Activated CD4-positive, alpha-beta memory T cell treated with anti-CD3 and anti-CD28 coated beads, Interleukin-2, amount 10 ng/mL, durations not matched to agents 7 days and 5 days (primary cell): ENCODE results near the gene SV2C. TPM values are rescaled to one million over a fixed set of nuclear protein-coding genes. Genes with fewer than 3 reads are reported as not detected.

Experiments used
- CTCF ChIA-PET: fragments of 350-600 bp; sonication (Branson Sonifier 250); formaldehyde crosslinking; loops from one replicate; lab custom pipeline; 2021; ENCODE audit warnings: antibody characterized with exemption, inconsistent platforms; lab: Charles Lee
- POLR2A ChIA-PET: fragments of 350-600 bp; sonication (Branson Sonifier 250); formaldehyde crosslinking; loops from one replicate; lab custom pipeline; 2021; ENCODE audit warnings: antibody characterized with exemption; lab: Charles Lee
- DNase-seq: peaks from one replicate; pipeline ENCODE4 v3.0.0-alpha.2; 2020
- H3K27ac Mint-ChIP-seq: one replicate; pipeline ENCODE4 v1.8.0; 2021; ENCODE audit warnings: mild to moderate bottlenecking, mixed read lengths
- H3K27me3 Mint-ChIP-seq: one replicate; pipeline ENCODE4 v1.8.0; 2021; ENCODE audit warnings: mixed read lengths
- H3K36me3 Mint-ChIP-seq: one replicate; pipeline ENCODE4 v1.8.0; 2021; ENCODE audit warnings: low read depth, mixed read lengths
- H3K4me1 Mint-ChIP-seq: one replicate; pipeline ENCODE4 v1.8.0; 2021; ENCODE audit warnings: mixed read lengths
- H3K4me3 Mint-ChIP-seq: one replicate; pipeline ENCODE4 v1.8.0; 2021; ENCODE audit warnings: mild to moderate bottlenecking, mixed read lengths
- H3K9me3 Mint-ChIP-seq: one replicate; pipeline ENCODE4 v1.8.0; 2021; ENCODE audit warnings: mixed read lengths
- total RNA-seq, 2 experiments: library from RNA; stranded (reverse); gene quantifications; one replicate each; pipeline ENCODE4 v1.2.3, GENCODE V29; 2021

The SV2C gene
- total RNA-seq, 2 experiments from 2014 or later: 0.28 to 0.33 TPM

GRCh38 chr5:76388791-76389512, 305.8 kb downstream of the SV2C start:
- no peak overlapping the region for H3K27ac Mint-ChIP-seq
- H3K4me3 Mint-ChIP-seq: no peak overlapping the region
- no peaks in the 10 kb centered on the region for H3K27me3 Mint-ChIP-seq
- ChIA-PET POLR2A (interaction anchor here (0.7 to 8.7 kb wide), 3 partner anchors 10 to 63 kb away, joined by 4 to 55 read pairs (median 4); partner anchors contain the start of gene IQGAP2), CTCF (interaction anchor here (1.2 to 4.0 kb wide), 2 partner anchors 10 to 14 kb away, joined by 6 to 27 read pairs; partner anchors contain the start of gene IQGAP2)
- no peak for DNase-seq
- H3K4me1 Mint-ChIP-seq: peaks cover 47% of the 10 kb centered on the region
- no peaks in the 10 kb centered on the region for H3K9me3 Mint-ChIP-seq
- peaks cover 20% of the 10 kb centered on the region for H3K36me3 Mint-ChIP-seq

- no peak overlapping the region for H3K27ac Mint-ChIP-seq
- ChIA-PET POLR2A (interaction anchor here (0.7 to 8.7 kb wide), 5 partner anchors 10 to 154 kb away, joined by 4 to 55 read pairs (median 4); partner anchors contain the start of gene IQGAP2), CTCF (interaction anchor here (1.2 to 4.0 kb wide), 4 partner anchors 10 to 64 kb away, joined by 3 to 27 read pairs (median 6); partner anchors contain the start of gene IQGAP2)
- no peak for DNase-seq
- peaks cover 48% of the 10 kb centered on the region for H3K4me1 Mint-ChIP-seq
- no peaks in the 10 kb centered on the region for H3K27me3 Mint-ChIP-seq
- no peaks in the 10 kb centered on the region for H3K9me3 Mint-ChIP-seq
- H3K4me3 Mint-ChIP-seq: no peak overlapping the region
- peaks cover 20% of the 10 kb centered on the region for H3K36me3 Mint-ChIP-seq
These were observed 306.5 kb downstream of the SV2C start for GRCh38 chr5:76389513-76390154.

GRCh38 chr5:76391014-76391413, 307.8 kb downstream of the SV2C start:
- Mint-ChIP-seq H3K36me3 (peaks cover 20% of the 10 kb centered on the region), H3K4me1 (peaks cover 42% of the 10 kb centered on the region), H3K27ac (peak overlapping the region; percentile 56), H3K4me3 (no peak overlapping the region), H3K9me3 (no peaks in the 10 kb centered on the region), H3K27me3 (no peaks in the 10 kb centered on the region)
- ChIA-PET CTCF (interaction anchor here (1.2 to 4.0 kb wide), 3 partner anchors 12 to 65 kb away, joined by 3 to 27 read pairs (median 5); partner anchors contain the start of gene IQGAP2), POLR2A (interaction anchor here (0.8 to 8.7 kb wide), 5 partner anchors 9 to 152 kb away, joined by 3 to 55 read pairs (median 4); partner anchors contain the start of gene IQGAP2)
- DNase-seq: peak; percentile 35

- H3K4me3 Mint-ChIP-seq: no peak overlapping the region
- no peak for DNase-seq
- H3K27me3 Mint-ChIP-seq: no peaks in the 10 kb centered on the region
- H3K27ac Mint-ChIP-seq: peak overlapping the region; percentile 9
- H3K4me1 Mint-ChIP-seq: peaks cover 45% of the 10 kb centered on the region
- ChIA-PET CTCF (interaction anchor here (1.3 to 1.4 kb wide), 4 partner anchors 10 to 151 kb away, joined by 3 to 10 read pairs (median 4); partner anchors contain the start of gene IQGAP2), POLR2A (interaction anchor here (0.6 to 8.7 kb wide), 3 partner anchors 10 to 21 kb away, joined by 3 to 55 read pairs (median 3); partner anchors contain the start of gene IQGAP2)
- H3K9me3 Mint-ChIP-seq: no peaks in the 10 kb centered on the region
- H3K36me3 Mint-ChIP-seq: peaks cover 20% of the 10 kb centered on the region
These were observed 310.0 kb downstream of the SV2C start for GRCh38 chr5:76393035-76393680.

GRCh38 chr5:76397200-76397599, 314.0 kb downstream of the SV2C start:
- Mint-ChIP-seq H3K9me3 (no peaks in the 10 kb centered on the region), H3K36me3 (peaks cover 10% of the 10 kb centered on the region), H3K27ac (no peak overlapping the region), H3K4me3 (no peak overlapping the region), H3K27me3 (no peaks in the 10 kb centered on the region), H3K4me1 (peaks cover 44% of the 10 kb centered on the region)
- no peak for DNase-seq
- CTCF ChIA-PET: interaction anchor here (1.0 to 1.3 kb wide), 2 partner anchors 11 to 66 kb away, joined by 5 to 6 read pairs; no protein-coding TSS in a partner anchor
- POLR2A ChIA-PET: interaction anchor here (1.0 to 1.3 kb wide), 2 partner anchors 13 to 55 kb away, joined by 3 read pairs; no protein-coding TSS in a partner anchor

- no peak overlapping the region for H3K4me3 Mint-ChIP-seq
- H3K27ac Mint-ChIP-seq: no peak overlapping the region
- no peaks in the 10 kb centered on the region for H3K27me3 Mint-ChIP-seq
- H3K4me1 Mint-ChIP-seq: peaks cover 32% of the 10 kb centered on the region
- CTCF ChIA-PET: interaction anchor here (0.6 kb wide), 1 partner anchor 118 kb away, joined by 3 read pairs; no protein-coding TSS in a partner anchor
- H3K36me3 Mint-ChIP-seq: peaks cover 9% of the 10 kb centered on the region
- H3K9me3 Mint-ChIP-seq: no peaks in the 10 kb centered on the region
- no peak for DNase-seq
- POLR2A ChIA-PET: no interaction called here
These were observed 316.1 kb downstream of the SV2C start for GRCh38 chr5:76399268-76399667.

GRCh38 chr5:76400466-76400865, 317.3 kb downstream of the SV2C start:
- no peaks in the 10 kb centered on the region for H3K27me3 Mint-ChIP-seq
- CTCF ChIA-PET: interaction anchor here (6.6 kb wide), 1 partner anchor 143 kb away, joined by 81 read pairs; no protein-coding TSS in a partner anchor
- POLR2A ChIA-PET: interaction anchor here (5.0 to 7.3 kb wide), 3 partner anchors 72 to 147 kb away, joined by 40 to 209 read pairs (median 96); no protein-coding TSS in a partner anchor

GRCh38 chr5:76401801-76402250, 318.6 kb downstream of the SV2C start:
- Mint-ChIP-seq H3K9me3 (no peaks in the 10 kb centered on the region), H3K36me3 (peaks cover 29% of the 10 kb centered on the region), H3K4me1 (peaks cover 50% of the 10 kb centered on the region), H3K27ac (peak overlapping the region; percentile 99), H3K4me3 (peak overlapping the region; percentile 93), H3K27me3 (no peaks in the 10 kb centered on the region)
- ChIA-PET CTCF (interaction anchor here (0.7 to 8.0 kb wide), 17 partner anchors 8 to 1165 kb away, joined by 3 to 81 read pairs (median 10); partner anchors contain the start of gene ANKRD31), POLR2A (interaction anchor here (1.0 to 9.2 kb wide), 19 partner anchors 11 to 337 kb away, joined by 3 to 209 read pairs (median 12); no protein-coding TSS in a partner anchor)
- DNase-seq: peak; percentile 46

More at GRCh38 chr5:76400466-76400865, 317.3 kb downstream of the SV2C start:
- Mint-ChIP-seq H3K36me3 (peaks cover 21% of the 10 kb centered on the region), H3K4me1 (peaks cover 40% of the 10 kb centered on the region), H3K4me3 (no peak overlapping the region), H3K9me3 (no peaks in the 10 kb centered on the region), H3K27ac (peak overlapping the region; percentile 99)
- DNase-seq: no peak

- Mint-ChIP-seq H3K27ac (peak overlapping the region; percentile 99), H3K4me1 (peaks cover 56% of the 10 kb centered on the region), H3K9me3 (no peaks in the 10 kb centered on the region), H3K36me3 (peaks cover 35% of the 10 kb centered on the region), H3K27me3 (no peaks in the 10 kb centered on the region), H3K4me3 (peak overlapping the region; percentile 93)
- POLR2A ChIA-PET: interaction anchor here (0.7 to 9.2 kb wide), 28 partner anchors 12 to 1166 kb away, joined by 3 to 209 read pairs (median 6); partner anchors contain the start of gene ANKRD31
- peak; percentile 87 for DNase-seq
- CTCF ChIA-PET: interaction anchor here (0.6 to 8.0 kb wide), 23 partner anchors 8 to 1165 kb away, joined by 3 to 81 read pairs (median 8); partner anchors contain the start of gene ANKRD31
These were observed 319.2 kb downstream of the SV2C start for GRCh38 chr5:76402251-76402885.

- Mint-ChIP-seq H3K4me3 (peak within 1 kb of the TSS; percentile 93), H3K27ac (peak within 1 kb of the TSS; percentile 99), H3K36me3 (peaks cover 40% of the 10 kb centered on the region), H3K4me1 (peaks cover 63% of the 10 kb centered on the region), H3K27me3 (no peaks in the 10 kb centered on the region), H3K9me3 (no peaks in the 10 kb centered on the region)
- ChIA-PET POLR2A (interaction anchor here (0.7 to 9.2 kb wide), 46 partner anchors 12 to 1167 kb away, joined by 3 to 209 read pairs (median 4); partner anchors contain the start of genes AGGF1, ANKRD31, POC5 and S100Z), CTCF (interaction anchor here (0.6 to 8.0 kb wide), 32 partner anchors 9 to 1166 kb away, joined by 3 to 81 read pairs (median 6); partner anchors contain the start of gene ANKRD31)
- peak; percentile 86 for DNase-seq
These were observed 319.9 kb downstream of the SV2C start, which contains the start of gene IQGAP2 for GRCh38 chr5:76402886-76403765. IQGAP2 (plus strand) TSS chr5:76403285; CDS start chr5:76403546, 261 bp downstream.
